HG02642 (cell line): Measurements from ENCODE around the gene HSPA5.
A peak's percentile ranks its signal among the peaks of the same experiment; 100 is the strongest.
"Not testable (repeated sequence)": the region's sequence is repeated elsewhere in the genome, so short reads cannot be mapped to it uniquely, and the experiment has no call there.

Experiments
- ATAC-seq: cut with Tn5 transposase; IDR thresholded peaks from one replicate; pipeline ENCODE4 v1.9.1; 2021; ENCODE audit warnings: mild to moderate bottlenecking; ENCODE audit not compliant: unreplicated experiment, poor library complexity

Gene HSPA5

GRCh38 chr9:125200216-125201047, 40.7 kb downstream of the HSPA5 start, which contains the start of gene RABEPK:
TSS of gene RABEPK (plus strand) at chr9:125200542. CDS start at chr9:125203014, 2,472 bp downstream.
- peak; percentile 98 for ATAC-seq

- not testable (repeated sequence) for ATAC-seq
Measured at GRCh38 chr9:125195591-125195990, 45.6 kb downstream of the HSPA5 start.

GRCh38 chr9:125194466-125194865, 46.7 kb downstream of the HSPA5 start:
- ATAC-seq, result not testable (repeated sequence)

- ATAC-seq, result no peak
Measured at GRCh38 chr9:125190361-125190801, 50.8 kb downstream of the HSPA5 start.

GRCh38 chr9:125189361-125190289, 51.5 kb downstream of the HSPA5 start, which contains the start of gene PPP6C:
TSS of gene PPP6C (minus strand) at chr9:125189803. CDS start at chr9:125189718, 85 bp downstream.
- peak; percentile 96 for ATAC-seq

GRCh38 chr9:125189011-125189360, 52.2 kb downstream of the HSPA5 start:
- peak; percentile 20 for ATAC-seq
